GM21447 (cell line): ENCODE measurements around the gene PCP2.

ENCODE experiments used
- ATAC-seq: cut with Tn5 transposase; IDR thresholded peaks from one replicate; pipeline ENCODE4 v1.9.1; 2021; ENCODE audit not compliant: unreplicated experiment

Gene PCP2

GRCh38 chr19:7633698-7634097 lies at the start of gene PCP2:
PCP2 (minus strand) TSS chr19:7633719; CDS start chr19:7633457, 262 bp downstream.
- ATAC-seq: no peak

GRCh38 chr19:7682175-7682855 lies 48.8 kb upstream of the PCP2 start:
- ATAC-seq: no peak

GRCh38 chr19:7681340-7682174 lies 48.0 kb upstream of the PCP2 start:
- ATAC-seq: no peak

GRCh38 chr19:7680606-7681339 lies 47.3 kb upstream of the PCP2 start, which contains the start of gene TRAPPC5:
TRAPPC5 (plus strand) TSS chr19:7680833; CDS start chr19:7682254, 1,421 bp downstream.
- no peak for ATAC-seq

GRCh38 chr19:7679771-7680605 lies 46.5 kb upstream of the PCP2 start:
- no peak for ATAC-seq

GRCh38 chr19:7678971-7679751 lies 45.6 kb upstream of the PCP2 start:
- ATAC-seq: no peak

GRCh38 chr19:7677669-7678311 lies 44.3 kb upstream of the PCP2 start:
- ATAC-seq: no peak

- ATAC-seq: no peak
Observed at GRCh38 chr19:7676854-7677253, 43.3 kb upstream of the PCP2 start, which contains the start of gene MCEMP1. MCEMP1 (plus strand) TSS chr19:7677090; CDS start chr19:7677121, 31 bp downstream.

GRCh38 chr19:7676376-7676775 lies 42.9 kb upstream of the PCP2 start:
- no peak for ATAC-seq

GRCh38 chr19:7674010-7675005 lies 40.8 kb upstream of the PCP2 start:
- no peak for ATAC-seq

- no peak for ATAC-seq
Observed at GRCh38 chr19:7672522-7672921, 39.0 kb upstream of the PCP2 start.

- no peak for ATAC-seq
Observed at GRCh38 chr19:7670790-7671189, 37.3 kb upstream of the PCP2 start.

- no peak for ATAC-seq
Observed at GRCh38 chr19:7670150-7670783, 36.7 kb upstream of the PCP2 start.

- no peak for ATAC-seq
Observed at GRCh38 chr19:7669641-7670040, 36.1 kb upstream of the PCP2 start.

GRCh38 chr19:7668842-7669241 lies 35.3 kb upstream of the PCP2 start, which contains the start of gene RETN:
RETN (plus strand) TSS chr19:7669049; CDS start chr19:7669327, 278 bp downstream.
- no peak for ATAC-seq

GRCh38 chr19:7665076-7665475 lies 31.6 kb upstream of the PCP2 start:
- no peak for ATAC-seq

- ATAC-seq: no peak
Observed at GRCh38 chr19:7663706-7664105, 30.2 kb upstream of the PCP2 start.
